T-helper 2 cell treated with Interferon-gamma antibody and Interleukin-4, amounts not matched to agents 5 μg/mL and 100 μg/mL, for 36 hours (primary cell): ENCODE data around the gene AIG1.
"Not testable (repeated sequence)": the region's sequence is repeated elsewhere in the genome, so short reads cannot be mapped to it uniquely, and the experiment has no call there.

Source experiments
- DNase-seq: peaks from one replicate; pipeline ENCODE4 v3.0.0; 2021; ENCODE audit warnings: low spot score
- H3K27ac Mint-ChIP-seq: one replicate; pipeline ENCODE4 v1.8.0; 2021; ENCODE audit warnings: mild to moderate bottlenecking, mixed read lengths
- H3K27me3 Mint-ChIP-seq: one replicate; pipeline ENCODE4 v1.8.0; 2021; ENCODE audit warnings: low read depth, mixed read lengths
- H3K36me3 Mint-ChIP-seq: one replicate; pipeline ENCODE4 v1.8.0; 2021; ENCODE audit warnings: low read depth, mixed read lengths
- H3K4me1 Mint-ChIP-seq: one replicate; pipeline ENCODE4 v1.8.0; 2021; ENCODE audit warnings: low read depth, mixed read lengths
- H3K4me3 Mint-ChIP-seq: one replicate; pipeline ENCODE4 v1.8.0; 2022; ENCODE audit warnings: mild to moderate bottlenecking, moderate library complexity, mixed read lengths
- H3K9me3 Mint-ChIP-seq: one replicate; pipeline ENCODE4 v1.8.0; 2021; ENCODE audit warnings: mixed read lengths

Gene AIG1

GRCh38 chr6:143336446-143337152, 275.9 kb downstream of the AIG1 start:
- H3K27ac Mint-ChIP-seq: no peak overlapping the region
- peaks cover 8% of the 10 kb centered on the region for H3K4me1 Mint-ChIP-seq
- no peak overlapping the region for H3K4me3 Mint-ChIP-seq
- no peaks in the 10 kb centered on the region for H3K36me3 Mint-ChIP-seq
- H3K27me3 Mint-ChIP-seq: no peaks in the 10 kb centered on the region
- no peak for DNase-seq
- H3K9me3 Mint-ChIP-seq: no peaks in the 10 kb centered on the region

GRCh38 chr6:143337201-143337949, 276.7 kb downstream of the AIG1 start:
- H3K27ac Mint-ChIP-seq: no peak overlapping the region
- peaks cover 8% of the 10 kb centered on the region for H3K4me1 Mint-ChIP-seq
- no peaks in the 10 kb centered on the region for H3K27me3 Mint-ChIP-seq
- peak; percentile 18 for DNase-seq
- H3K36me3 Mint-ChIP-seq: no peaks in the 10 kb centered on the region
- no peak overlapping the region for H3K4me3 Mint-ChIP-seq
- H3K9me3 Mint-ChIP-seq: no peaks in the 10 kb centered on the region

- no peak overlapping the region for H3K27ac Mint-ChIP-seq
- H3K4me1 Mint-ChIP-seq: peaks cover 8% of the 10 kb centered on the region
- no peaks in the 10 kb centered on the region for H3K27me3 Mint-ChIP-seq
- no peak for DNase-seq
- no peaks in the 10 kb centered on the region for H3K9me3 Mint-ChIP-seq
- H3K36me3 Mint-ChIP-seq: no peaks in the 10 kb centered on the region
- no peak overlapping the region for H3K4me3 Mint-ChIP-seq
These were observed 278.5 kb downstream of the AIG1 start for GRCh38 chr6:143339223-143339622.

- H3K4me3 Mint-ChIP-seq, H3K36me3 Mint-ChIP-seq, H3K27me3 Mint-ChIP-seq, H3K27ac Mint-ChIP-seq, H3K4me1 Mint-ChIP-seq, H3K9me3 Mint-ChIP-seq, DNase-seq: not testable (repeated sequence)
These were observed 284.8 kb downstream of the AIG1 start for GRCh38 chr6:143345477-143345876.

- Mint-ChIP-seq H3K27me3 (peaks cover 2% of the 10 kb centered on the region), H3K9me3 (no peaks in the 10 kb centered on the region), H3K4me3 (no peak overlapping the region), H3K27ac (no peak overlapping the region), H3K4me1 (no peaks in the 10 kb centered on the region), H3K36me3 (no peaks in the 10 kb centered on the region)
- DNase-seq: no peak
These were observed 285.3 kb downstream of the AIG1 start for GRCh38 chr6:143346004-143346403.

GRCh38 chr6:143348531-143348930, 287.8 kb downstream of the AIG1 start:
- peaks cover 5% of the 10 kb centered on the region for H3K27me3 Mint-ChIP-seq
- no peak for DNase-seq
- no peak overlapping the region for H3K4me3 Mint-ChIP-seq

GRCh38 chr6:143349530-143349929, 288.8 kb downstream of the AIG1 start:
- Mint-ChIP-seq H3K4me1 (no peaks in the 10 kb centered on the region), H3K9me3 (peaks cover 6% of the 10 kb centered on the region), H3K36me3 (no peaks in the 10 kb centered on the region), H3K27me3 (peaks cover 10% of the 10 kb centered on the region), H3K27ac (no peak overlapping the region), H3K4me3 (no peak overlapping the region)
- no peak for DNase-seq

More at GRCh38 chr6:143348531-143348930, 287.8 kb downstream of the AIG1 start:
- no peaks in the 10 kb centered on the region for H3K36me3 Mint-ChIP-seq
- H3K9me3 Mint-ChIP-seq: no peaks in the 10 kb centered on the region
- no peak overlapping the region for H3K27ac Mint-ChIP-seq
- no peaks in the 10 kb centered on the region for H3K4me1 Mint-ChIP-seq

- peaks cover 16% of the 10 kb centered on the region for H3K27me3 Mint-ChIP-seq
- H3K9me3 Mint-ChIP-seq: peaks cover 6% of the 10 kb centered on the region
- no peak overlapping the region for H3K4me3 Mint-ChIP-seq
- H3K36me3 Mint-ChIP-seq: no peaks in the 10 kb centered on the region
- no peaks in the 10 kb centered on the region for H3K4me1 Mint-ChIP-seq
- H3K27ac Mint-ChIP-seq: no peak overlapping the region
- DNase-seq: no peak
These were observed 295.6 kb downstream of the AIG1 start for GRCh38 chr6:143356101-143356880.

GRCh38 chr6:143357152-143357551, 296.5 kb downstream of the AIG1 start:
- no peak for DNase-seq
- peaks cover 6% of the 10 kb centered on the region for H3K9me3 Mint-ChIP-seq
- H3K27ac Mint-ChIP-seq: no peak overlapping the region
- no peaks in the 10 kb centered on the region for H3K4me1 Mint-ChIP-seq
- no peaks in the 10 kb centered on the region for H3K36me3 Mint-ChIP-seq
- H3K4me3 Mint-ChIP-seq: no peak overlapping the region
- peaks cover 15% of the 10 kb centered on the region for H3K27me3 Mint-ChIP-seq

GRCh38 chr6:143357561-143358255, 297.0 kb downstream of the AIG1 start:
- no peak for DNase-seq
- Mint-ChIP-seq H3K9me3 (peaks cover 6% of the 10 kb centered on the region), H3K27me3 (peaks cover 15% of the 10 kb centered on the region)

GRCh38 chr6:143361536-143362191, 301.0 kb downstream of the AIG1 start:
- Mint-ChIP-seq H3K36me3 (no peaks in the 10 kb centered on the region), H3K4me3 (no peak overlapping the region), H3K9me3 (no peaks in the 10 kb centered on the region), H3K27me3 (peaks cover 8% of the 10 kb centered on the region), H3K4me1 (no peaks in the 10 kb centered on the region), H3K27ac (no peak overlapping the region)
- DNase-seq: no peak

More at GRCh38 chr6:143357561-143358255, 297.0 kb downstream of the AIG1 start:
- H3K36me3 Mint-ChIP-seq: no peaks in the 10 kb centered on the region
- H3K27ac Mint-ChIP-seq: no peak overlapping the region
- no peak overlapping the region for H3K4me3 Mint-ChIP-seq
- no peaks in the 10 kb centered on the region for H3K4me1 Mint-ChIP-seq

GRCh38 chr6:143362192-143362558, 301.5 kb downstream of the AIG1 start:
- Mint-ChIP-seq H3K36me3 (no peaks in the 10 kb centered on the region), H3K4me3 (no peak overlapping the region), H3K9me3 (no peaks in the 10 kb centered on the region), H3K27me3 (peaks cover 7% of the 10 kb centered on the region), H3K4me1 (no peaks in the 10 kb centered on the region), H3K27ac (no peak overlapping the region)
- DNase-seq: no peak

- Mint-ChIP-seq H3K4me1 (no peaks in the 10 kb centered on the region), H3K4me3 (no peak overlapping the region), H3K27ac (no peak overlapping the region), H3K27me3 (peaks cover 7% of the 10 kb centered on the region), H3K36me3 (no peaks in the 10 kb centered on the region), H3K9me3 (no peaks in the 10 kb centered on the region)
- DNase-seq: no peak
These were observed 302.6 kb downstream of the AIG1 start for GRCh38 chr6:143363299-143363698.
